HepG2 (cell line): ENCODE results near the gene COASY. TPM values are rescaled to one million over a fixed set of nuclear protein-coding genes. Genes with fewer than 3 reads are reported as not detected.

ENCODE experiments used
- CBX5 ChIP-seq: sonication (generic); formaldehyde crosslinking; IDR thresholded peaks from 2 replicates; pipeline ENCODE4 v1.4.0; 2020; ENCODE audit warnings: missing genetic modification reagents, borderline replicate concordance
- CEBPB ChIP-seq: IDR thresholded peaks from 2 replicates; pipeline ENCODE4 v1.6.1; 2011; ENCODE audit warnings: low read depth, low read length, improper control_type of control experiment, borderline replicate concordance
- FOXA1 ChIP-seq, 2 experiments: fragments of 450-650 bp in 1 of 2; sonication (generic) in 1 of 2; formaldehyde crosslinking in 1 of 2; IDR thresholded peaks; 2 replicates each; pipeline versions ENCODE4 v1.4.0 to v1.6.1; 2016 to 2020; ENCODE audit warnings: missing genetic modification reagents in 1 of 2
- GABPA ChIP-seq, 2 experiments: IDR thresholded peaks; 2 replicates each; pipeline ENCODE4 v1.6.1; 2011 to 2016; ENCODE audit warnings: low read depth in 2 of 2, low read length in 1 of 2, missing biosample characterization in 1 of 2, missing genetic modification characterization in 1 of 2
- KMT2A ChIP-seq: sonication (generic); formaldehyde crosslinking; IDR thresholded peaks from 2 replicates; pipeline ENCODE4 v1.4.0; 2020; ENCODE audit warnings: missing genetic modification reagents
- ZC3H13 ChIP-seq: sonication (generic); formaldehyde crosslinking; IDR thresholded peaks from 2 replicates; pipeline ENCODE4 v1.8.1; 2023; ENCODE audit warnings: mild to moderate bottlenecking, missing genetic modification reagents, moderate library complexity
- ZMAT3 ChIP-seq: sonication (generic); formaldehyde crosslinking; conservative IDR thresholded peaks from 2 replicates; pipeline ENCODE4 v1.7.0; 2021; ENCODE audit warnings: missing genetic modification reagents
- ZNF33A ChIP-seq: sonication (generic); formaldehyde crosslinking; IDR thresholded peaks from 2 replicates; pipeline ENCODE4 v1.5.1; 2020; ENCODE audit warnings: missing genetic modification reagents, mild to moderate bottlenecking, moderate library complexity, borderline replicate concordance
- ZNF343 ChIP-seq: sonication (generic); formaldehyde crosslinking; IDR thresholded peaks from 2 replicates; pipeline ENCODE4 v1.4.0; 2020; ENCODE audit warnings: mild to moderate bottlenecking, missing genetic modification reagents
- ZNF441 ChIP-seq: sonication (generic); formaldehyde crosslinking; IDR thresholded peaks from 2 replicates; pipeline ENCODE4 v1.7.0; 2021; ENCODE audit warnings: missing genetic modification reagents, borderline replicate concordance
- ZNF510 ChIP-seq: sonication (generic); formaldehyde crosslinking; IDR thresholded peaks from 2 replicates; pipeline ENCODE4 v1.4.0; 2020; ENCODE audit warnings: low read depth, mild to moderate bottlenecking, missing genetic modification reagents
- ZNF567 ChIP-seq: sonication (generic); formaldehyde crosslinking; IDR thresholded peaks from 2 replicates; pipeline ENCODE4 v1.8.1; 2023; ENCODE audit warnings: mild to moderate bottlenecking, missing genetic modification reagents, borderline replicate concordance
- polyA plus RNA-seq, 8 experiments: library from polyadenylated mRNA; depleted of rRNA in 3 of 8; stranded (reverse) in 7 of 8; unstranded in 1 of 8; fragments of >200 nt; fragmentation: Illumina TruSeq in 4 of 8; extraction: Trizol in 4 of 8; gene quantifications; 2 replicates each; pipeline versions ENCODE4 v1.2.1 to v1.2.3, GENCODE V29; 2011 to 2016; ENCODE audit warnings: low read depth in 4 of 8, missing spikeins in 1 of 8, mixed read lengths in 1 of 8; ENCODE audit not compliant: insufficient read depth in 1 of 8
- total RNA-seq, 5 experiments: library from RNA; depleted of rRNA; stranded (reverse); fragments of >200 nt; fragmentation: Illumina TruSeq; extraction: Trizol; gene quantifications; 2 replicates each; pipeline ENCODE4 v1.2.3, GENCODE V29; 2016; ENCODE audit warnings: low read depth in 1 of 5
- TF ChIP-seq, protein P1 (sequence below): sonication (generic); formaldehyde crosslinking; conservative IDR thresholded peaks from 2 replicates; pipeline ENCODE4 v1.4.0; 2020; ENCODE audit warnings: mild to moderate bottlenecking, missing genetic modification reagents, moderate library complexity
- TF ChIP-seq, protein P2 (sequence below): sonication (generic); formaldehyde crosslinking; IDR thresholded peaks from 2 replicates; pipeline ENCODE4 v1.4.0; 2020; ENCODE audit warnings: missing genetic modification reagents
- TF ChIP-seq, protein P3 (sequence below): sonication (generic); formaldehyde crosslinking; IDR thresholded peaks from 2 replicates; pipeline ENCODE4 v1.4.0; 2020; ENCODE audit warnings: missing genetic modification reagents
- TF ChIP-seq, protein P4 (sequence below): sonication (generic); formaldehyde crosslinking; IDR thresholded peaks from 2 replicates; pipeline ENCODE4 v1.4.0; 2020; ENCODE audit warnings: missing genetic modification reagents

COASY gene
- total and polyA plus RNA-seq, 2 of the 13 experiments (the other 11 are each of a cell fraction or from before 2014, with no cell fraction given) = 90.7 to 125 TPM

DNA sequence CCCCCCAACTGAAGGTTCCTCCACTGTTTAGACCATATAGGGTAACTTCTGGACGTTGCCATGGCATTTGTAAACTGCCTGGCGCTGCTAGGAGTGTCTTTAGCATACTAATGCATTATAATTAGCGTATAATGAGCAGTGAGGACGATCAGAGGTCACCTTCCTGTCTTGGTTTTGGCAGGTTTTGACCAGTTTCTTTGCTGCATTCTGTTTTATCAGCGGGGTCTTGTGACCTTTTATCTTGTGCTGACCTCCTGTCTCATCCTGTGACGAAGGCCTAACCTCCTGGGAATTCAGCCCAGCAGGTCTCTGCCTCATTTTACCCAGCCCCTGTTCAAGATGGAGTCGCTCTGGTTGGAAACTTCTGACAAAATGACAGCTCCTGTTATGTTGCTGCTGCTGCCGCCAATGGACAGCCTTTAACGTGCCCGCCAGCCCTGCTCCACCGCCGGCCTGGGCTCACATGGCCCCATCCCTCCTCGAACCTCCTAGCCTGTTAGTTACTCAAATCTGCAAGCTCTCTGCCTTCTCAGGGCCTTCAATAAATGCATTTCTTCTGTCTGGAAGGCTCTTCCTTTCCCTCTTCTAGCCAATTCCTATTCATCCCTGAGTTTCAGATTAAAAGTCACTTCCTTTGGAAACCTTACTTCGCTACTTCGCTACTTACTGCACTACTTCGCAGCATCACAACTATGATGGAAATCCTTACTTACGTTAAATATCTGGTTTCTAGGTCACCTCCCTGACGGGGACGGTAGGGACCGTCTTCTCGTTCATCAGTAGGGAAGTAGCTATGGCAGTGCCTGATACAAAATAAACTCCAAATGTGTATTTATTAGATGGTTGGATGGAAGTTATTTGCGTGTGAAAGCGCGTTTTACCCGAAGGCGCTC, 26.5 kb upstream of the COASY start (continued):
- TF ChIP-seq, protein P1, sequence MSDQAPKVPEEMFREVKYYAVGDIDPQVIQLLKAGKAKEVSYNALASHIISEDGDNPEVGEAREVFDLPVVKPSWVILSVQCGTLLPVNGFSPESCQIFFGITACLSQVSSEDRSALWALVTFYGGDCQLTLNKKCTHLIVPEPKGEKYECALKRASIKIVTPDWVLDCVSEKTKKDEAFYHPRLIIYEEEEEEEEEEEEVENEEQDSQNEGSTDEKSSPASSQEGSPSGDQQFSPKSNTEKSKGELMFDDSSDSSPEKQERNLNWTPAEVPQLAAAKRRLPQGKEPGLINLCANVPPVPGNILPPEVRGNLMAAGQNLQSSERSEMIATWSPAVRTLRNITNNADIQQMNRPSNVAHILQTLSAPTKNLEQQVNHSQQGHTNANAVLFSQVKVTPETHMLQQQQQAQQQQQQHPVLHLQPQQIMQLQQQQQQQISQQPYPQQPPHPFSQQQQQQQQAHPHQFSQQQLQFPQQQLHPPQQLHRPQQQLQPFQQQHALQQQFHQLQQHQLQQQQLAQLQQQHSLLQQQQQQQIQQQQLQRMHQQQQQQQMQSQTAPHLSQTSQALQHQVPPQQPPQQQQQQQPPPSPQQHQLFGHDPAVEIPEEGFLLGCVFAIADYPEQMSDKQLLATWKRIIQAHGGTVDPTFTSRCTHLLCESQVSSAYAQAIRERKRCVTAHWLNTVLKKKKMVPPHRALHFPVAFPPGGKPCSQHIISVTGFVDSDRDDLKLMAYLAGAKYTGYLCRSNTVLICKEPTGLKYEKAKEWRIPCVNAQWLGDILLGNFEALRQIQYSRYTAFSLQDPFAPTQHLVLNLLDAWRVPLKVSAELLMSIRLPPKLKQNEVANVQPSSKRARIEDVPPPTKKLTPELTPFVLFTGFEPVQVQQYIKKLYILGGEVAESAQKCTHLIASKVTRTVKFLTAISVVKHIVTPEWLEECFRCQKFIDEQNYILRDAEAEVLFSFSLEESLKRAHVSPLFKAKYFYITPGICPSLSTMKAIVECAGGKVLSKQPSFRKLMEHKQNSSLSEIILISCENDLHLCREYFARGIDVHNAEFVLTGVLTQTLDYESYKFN = peak; percentile 29; the same call in 1 of the 2 replicates
- TF ChIP-seq ZNF567 (0 out of 2 replicates have a peak, but pooled peaks have one; percentile 58), ZNF343 (CRISPR knock-in tag) (0 out of 2 replicates have a peak, but pooled peaks have one; percentile 15), ZC3H13 (CRISPR knock-in tag) (peak; percentile 94), CBX5 (0 out of 2 replicates have a peak, but pooled peaks have one; percentile 13), GABPA (IDR thresholded peaks at IDR 0.05; ENCODE audit: low read depth, low read length) (no peak), GABPA (CRISPR knock-in tag; IDR thresholded peaks at IDR 0.05; ENCODE audit: low read depth) (no peak), ZNF510 (CRISPR knock-in tag) (peak; percentile 49; the same call in 1 of the 2 replicates), ZNF33A (CRISPR knock-in tag) (peak; percentile 94; the same call in 1 of the 2 replicates), ZNF441 (peak; percentile 2; the same call in 1 of the 2 replicates), FOXA1 (IDR thresholded peaks at IDR 0.05) (no peak), FOXA1 (CRISPR knock-in tag; IDR thresholded peaks at IDR 0.05) (no peak), KMT2A (CRISPR knock-in tag) (0 out of 2 replicates have a peak, but pooled peaks have one; percentile 54), ZMAT3 (no peak; the same call in 1 of the 2 replicates), CEBPB (no peak)
- TF ChIP-seq, protein P2, sequence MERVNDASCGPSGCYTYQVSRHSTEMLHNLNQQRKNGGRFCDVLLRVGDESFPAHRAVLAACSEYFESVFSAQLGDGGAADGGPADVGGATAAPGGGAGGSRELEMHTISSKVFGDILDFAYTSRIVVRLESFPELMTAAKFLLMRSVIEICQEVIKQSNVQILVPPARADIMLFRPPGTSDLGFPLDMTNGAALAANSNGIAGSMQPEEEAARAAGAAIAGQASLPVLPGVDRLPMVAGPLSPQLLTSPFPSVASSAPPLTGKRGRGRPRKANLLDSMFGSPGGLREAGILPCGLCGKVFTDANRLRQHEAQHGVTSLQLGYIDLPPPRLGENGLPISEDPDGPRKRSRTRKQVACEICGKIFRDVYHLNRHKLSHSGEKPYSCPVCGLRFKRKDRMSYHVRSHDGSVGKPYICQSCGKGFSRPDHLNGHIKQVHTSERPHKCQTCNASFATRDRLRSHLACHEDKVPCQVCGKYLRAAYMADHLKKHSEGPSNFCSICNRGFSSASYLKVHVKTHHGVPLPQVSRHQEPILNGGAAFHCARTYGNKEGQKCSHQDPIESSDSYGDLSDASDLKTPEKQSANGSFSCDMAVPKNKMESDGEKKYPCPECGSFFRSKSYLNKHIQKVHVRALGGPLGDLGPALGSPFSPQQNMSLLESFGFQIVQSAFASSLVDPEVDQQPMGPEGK (CRISPR knock-in tag) = no peak
- TF ChIP-seq, protein P3, sequence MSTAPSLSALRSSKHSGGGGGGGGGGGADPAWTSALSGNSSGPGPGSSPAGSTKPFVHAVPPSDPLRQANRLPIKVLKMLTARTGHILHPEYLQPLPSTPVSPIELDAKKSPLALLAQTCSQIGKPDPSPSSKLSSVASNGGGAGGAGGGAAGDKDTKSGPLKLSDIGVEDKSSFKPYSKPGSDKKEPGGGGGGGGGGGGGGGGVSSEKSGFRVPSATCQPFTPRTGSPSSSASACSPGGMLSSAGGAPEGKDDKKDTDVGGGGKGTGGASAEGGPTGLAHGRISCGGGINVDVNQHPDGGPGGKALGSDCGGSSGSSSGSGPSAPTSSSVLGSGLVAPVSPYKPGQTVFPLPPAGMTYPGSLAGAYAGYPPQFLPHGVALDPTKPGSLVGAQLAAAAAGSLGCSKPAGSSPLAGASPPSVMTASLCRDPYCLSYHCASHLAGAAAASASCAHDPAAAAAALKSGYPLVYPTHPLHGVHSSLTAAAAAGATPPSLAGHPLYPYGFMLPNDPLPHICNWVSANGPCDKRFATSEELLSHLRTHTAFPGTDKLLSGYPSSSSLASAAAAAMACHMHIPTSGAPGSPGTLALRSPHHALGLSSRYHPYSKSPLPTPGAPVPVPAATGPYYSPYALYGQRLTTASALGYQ (CRISPR knock-in tag) = 0 out of 2 replicates have a peak, but pooled peaks have one; percentile 31
- TF ChIP-seq, protein P4, sequence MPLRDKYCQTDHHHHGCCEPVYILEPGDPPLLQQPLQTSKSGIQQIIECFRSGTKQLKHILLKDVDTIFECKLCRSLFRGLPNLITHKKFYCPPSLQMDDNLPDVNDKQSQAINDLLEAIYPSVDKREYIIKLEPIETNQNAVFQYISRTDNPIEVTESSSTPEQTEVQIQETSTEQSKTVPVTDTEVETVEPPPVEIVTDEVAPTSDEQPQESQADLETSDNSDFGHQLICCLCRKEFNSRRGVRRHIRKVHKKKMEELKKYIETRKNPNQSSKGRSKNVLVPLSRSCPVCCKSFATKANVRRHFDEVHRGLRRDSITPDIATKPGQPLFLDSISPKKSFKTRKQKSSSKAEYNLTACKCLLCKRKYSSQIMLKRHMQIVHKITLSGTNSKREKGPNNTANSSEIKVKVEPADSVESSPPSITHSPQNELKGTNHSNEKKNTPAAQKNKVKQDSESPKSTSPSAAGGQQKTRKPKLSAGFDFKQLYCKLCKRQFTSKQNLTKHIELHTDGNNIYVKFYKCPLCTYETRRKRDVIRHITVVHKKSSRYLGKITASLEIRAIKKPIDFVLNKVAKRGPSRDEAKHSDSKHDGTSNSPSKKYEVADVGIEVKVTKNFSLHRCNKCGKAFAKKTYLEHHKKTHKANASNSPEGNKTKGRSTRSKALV (CRISPR knock-in tag) = peak; percentile 66; the same call in 1 of the 2 replicates
